GM03348 (cell line): Measurements from ENCODE around the gene NOMO2.
"Not testable (repeated sequence)": the region's sequence is repeated elsewhere in the genome, so short reads cannot be mapped to it uniquely, and the experiment has no call there.

Experiments used
- DNase-seq: peaks from one replicate; pipeline ENCODE4 v3.0.0; 2012; ENCODE audit warnings: low spot score

Gene NOMO2, protein sequence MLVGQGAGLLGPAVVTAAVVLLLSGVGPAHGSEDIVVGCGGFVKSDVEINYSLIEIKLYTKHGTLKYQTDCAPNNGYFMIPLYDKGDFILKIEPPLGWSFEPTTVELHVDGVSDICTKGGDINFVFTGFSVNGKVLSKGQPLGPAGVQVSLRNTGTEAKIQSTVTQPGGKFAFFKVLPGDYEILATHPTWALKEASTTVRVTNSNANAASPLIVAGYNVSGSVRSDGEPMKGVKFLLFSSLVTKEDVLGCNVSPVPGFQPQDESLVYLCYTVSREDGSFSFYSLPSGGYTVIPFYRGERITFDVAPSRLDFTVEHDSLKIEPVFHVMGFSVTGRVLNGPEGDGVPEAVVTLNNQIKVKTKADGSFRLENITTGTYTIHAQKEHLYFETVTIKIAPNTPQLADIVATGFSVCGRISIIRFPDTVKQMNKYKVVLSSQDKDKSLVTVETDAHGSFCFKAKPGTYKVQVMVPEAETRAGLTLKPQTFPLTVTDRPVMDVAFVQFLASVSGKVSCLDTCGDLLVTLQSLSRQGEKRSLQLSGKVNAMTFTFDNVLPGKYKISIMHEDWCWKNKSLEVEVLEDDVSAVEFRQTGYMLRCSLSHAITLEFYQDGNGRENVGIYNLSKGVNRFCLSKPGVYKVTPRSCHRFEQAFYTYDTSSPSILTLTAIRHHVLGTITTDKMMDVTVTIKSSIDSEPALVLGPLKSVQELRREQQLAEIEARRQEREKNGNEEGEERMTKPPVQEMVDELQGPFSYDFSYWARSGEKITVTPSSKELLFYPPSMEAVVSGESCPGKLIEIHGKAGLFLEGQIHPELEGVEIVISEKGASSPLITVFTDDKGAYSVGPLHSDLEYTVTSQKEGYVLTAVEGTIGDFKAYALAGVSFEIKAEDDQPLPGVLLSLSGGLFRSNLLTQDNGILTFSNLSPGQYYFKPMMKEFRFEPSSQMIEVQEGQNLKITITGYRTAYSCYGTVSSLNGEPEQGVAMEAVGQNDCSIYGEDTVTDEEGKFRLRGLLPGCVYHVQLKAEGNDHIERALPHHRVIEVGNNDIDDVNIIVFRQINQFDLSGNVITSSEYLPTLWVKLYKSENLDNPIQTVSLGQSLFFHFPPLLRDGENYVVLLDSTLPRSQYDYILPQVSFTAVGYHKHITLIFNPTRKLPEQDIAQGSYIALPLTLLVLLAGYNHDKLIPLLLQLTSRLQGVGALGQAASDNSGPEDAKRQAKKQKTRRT

DNA sequence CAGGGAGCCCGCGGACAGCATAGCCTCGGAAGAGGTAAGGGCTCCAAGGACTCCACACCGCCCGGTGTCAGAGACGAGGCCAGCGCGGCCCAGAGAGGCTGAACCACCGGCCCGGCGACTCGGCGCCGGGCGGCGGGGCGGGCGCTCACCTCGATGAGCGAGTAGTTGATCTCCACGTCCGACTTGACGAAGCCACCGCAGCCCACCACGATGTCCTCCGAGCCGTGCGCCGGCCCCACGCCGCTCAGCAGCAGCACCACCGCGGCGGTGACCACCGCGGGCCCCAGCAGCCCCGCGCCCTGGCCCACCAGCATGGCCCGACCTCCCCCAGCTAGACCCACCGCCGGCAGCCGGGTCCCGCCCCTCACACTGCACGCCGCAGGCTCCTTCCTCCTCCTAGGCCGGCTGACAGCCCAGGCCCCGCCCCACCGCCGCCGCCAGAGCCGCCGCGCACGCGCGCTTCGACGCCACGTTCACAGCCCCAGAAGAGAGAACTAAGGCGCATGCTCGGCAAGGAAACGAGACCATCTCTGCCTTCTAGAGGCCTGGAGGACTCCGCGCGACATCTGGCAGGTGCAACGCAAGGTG lies at the start of gene NOMO2:
Gene NOMO2, minus strand, starts transcription at position 371 of the 588 bp plus-strand sequence. Its CDS starts 57 bp downstream, at position 314.
- not testable (repeated sequence) for DNase-seq

DNA sequence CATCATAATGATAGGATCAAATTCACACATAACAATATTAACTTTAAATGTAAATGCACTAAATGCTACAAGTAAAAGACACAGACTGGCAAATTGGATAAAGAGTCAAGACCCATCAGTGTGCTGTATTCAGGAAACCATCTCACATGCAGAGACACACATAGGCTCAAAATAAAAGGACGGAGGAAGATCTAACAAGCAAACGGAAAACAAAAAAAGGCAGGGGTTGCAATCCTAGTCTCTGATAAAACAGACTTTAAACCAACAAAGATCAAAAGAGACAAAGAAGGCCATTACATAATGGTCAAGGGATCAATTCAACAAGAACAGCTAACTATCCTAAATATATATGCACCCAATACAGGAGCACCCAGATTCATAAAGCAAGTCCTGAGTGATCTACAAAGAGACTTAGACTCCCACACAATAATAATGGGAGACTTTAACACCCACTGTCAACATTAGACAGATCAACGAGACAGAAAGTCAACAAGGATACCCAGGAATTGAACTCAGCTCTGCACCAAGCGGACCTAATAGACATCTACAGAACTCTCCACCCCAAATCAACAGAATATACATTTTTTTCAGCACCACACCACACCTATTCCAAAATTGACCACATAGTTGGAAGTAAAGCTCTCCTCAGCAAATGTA lies 48.4 kb upstream of the NOMO2 start:
- not testable (repeated sequence) for DNase-seq

DNA sequence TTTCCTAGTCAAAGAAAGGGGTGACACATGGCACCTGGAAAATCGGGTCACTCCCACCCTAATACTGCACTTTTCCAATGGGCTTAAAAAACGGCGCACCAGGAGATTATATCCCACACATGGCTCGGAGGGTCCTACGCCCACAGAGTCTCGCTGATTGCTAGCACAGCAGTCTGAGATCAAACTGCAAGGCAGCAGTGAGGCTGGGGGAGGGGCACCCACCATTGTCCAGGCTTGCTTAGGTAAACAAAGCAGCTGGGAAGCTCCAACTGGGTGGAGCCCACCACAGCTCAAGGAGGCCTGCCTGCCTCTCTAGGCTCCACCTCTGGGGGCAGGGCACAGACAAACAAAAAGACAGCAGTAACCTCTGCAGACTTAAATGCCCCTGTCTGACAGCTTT lies 46.4 kb upstream of the NOMO2 start:
- DNase-seq, result not testable (repeated sequence)

DNA sequence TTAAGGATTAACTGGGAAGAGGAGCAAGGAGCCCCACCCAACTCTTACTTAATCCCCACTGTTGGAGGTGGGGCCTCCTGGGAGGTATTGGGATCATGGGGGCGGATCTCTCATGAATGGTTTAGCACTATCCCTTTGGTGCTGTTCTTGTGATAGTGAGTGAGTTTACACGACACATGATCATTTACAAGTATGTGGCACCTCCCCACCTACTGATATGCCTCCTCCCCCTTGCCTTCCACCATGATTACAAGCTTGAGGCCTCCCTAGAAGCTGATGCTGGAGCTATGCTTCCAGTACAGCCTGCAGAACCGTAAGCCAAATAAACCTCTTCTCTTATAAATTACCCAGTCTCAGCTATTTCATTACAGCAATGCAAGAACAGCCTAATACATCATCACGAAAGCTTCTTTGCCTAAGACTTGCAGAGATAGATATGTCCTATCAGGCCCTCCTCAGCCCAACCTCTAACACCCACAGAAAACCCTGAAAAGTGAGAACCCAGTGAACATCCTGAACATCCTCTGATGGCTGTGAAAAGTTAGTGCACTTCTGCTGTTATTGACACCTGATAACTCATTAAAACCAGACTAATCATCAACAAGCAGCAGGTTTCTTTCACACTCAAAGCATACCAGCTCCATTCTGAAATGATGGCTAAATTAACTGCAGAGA lies 41.8 kb upstream of the NOMO2 start:
- DNase-seq, result not testable (repeated sequence)

DNA sequence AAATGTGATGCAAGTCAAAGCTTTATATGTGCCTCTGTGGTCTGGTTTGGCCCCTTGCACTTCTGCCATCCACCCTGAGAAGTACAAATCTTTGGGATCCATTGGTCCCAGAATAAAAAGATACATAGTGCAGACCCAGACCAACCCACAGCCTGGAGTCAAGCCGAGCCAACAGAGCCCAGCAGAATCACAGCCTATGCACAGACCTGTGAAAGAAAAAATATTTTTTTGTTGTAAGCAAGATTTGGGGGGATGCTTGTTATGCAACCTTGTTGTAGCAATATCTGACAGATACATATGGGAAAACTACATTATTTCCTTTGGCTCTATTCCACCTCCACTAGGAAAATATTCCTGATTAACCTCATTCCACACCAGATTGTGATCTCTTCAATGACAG lies 36.7 kb upstream of the NOMO2 start:
- DNase-seq, result not testable (repeated sequence)

DNA sequence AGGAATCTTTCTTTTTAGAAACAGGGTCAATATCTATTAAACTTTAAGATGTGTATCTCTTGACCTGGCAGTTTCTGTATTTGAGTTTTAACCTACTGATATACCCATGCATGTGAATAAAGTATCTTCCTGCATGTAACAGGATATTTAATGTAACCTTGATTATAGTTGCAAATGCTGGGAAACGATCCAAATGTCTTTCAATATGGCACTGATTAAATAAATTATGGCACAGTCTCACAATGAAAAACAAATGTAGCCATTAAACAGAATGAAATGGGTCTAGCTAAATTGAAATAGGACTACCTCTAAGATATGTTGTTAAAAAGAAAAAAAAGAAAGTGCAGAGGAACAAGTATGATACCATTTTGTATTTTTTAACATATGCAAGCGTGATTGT lies 35.8 kb upstream of the NOMO2 start:
- not testable (repeated sequence) for DNase-seq

DNA sequence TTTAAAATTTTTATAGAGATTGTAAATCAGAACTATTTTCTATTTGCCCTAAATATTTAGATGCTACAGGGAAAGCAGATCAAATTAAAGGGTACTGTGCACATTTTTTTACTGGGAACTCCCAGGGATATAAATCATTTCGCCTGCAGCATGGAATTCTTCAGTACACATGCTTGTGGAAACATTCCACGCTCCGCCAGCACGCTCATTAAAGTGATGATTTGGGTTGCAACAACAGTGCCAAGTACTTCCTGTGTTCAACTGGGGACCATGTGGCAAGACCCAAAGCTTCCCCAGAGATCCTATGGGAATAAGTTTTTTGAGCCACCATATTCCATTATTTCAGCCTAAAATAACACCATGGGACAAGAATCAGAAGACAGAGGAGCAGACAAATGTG lies 35.4 kb upstream of the NOMO2 start:
- not testable (repeated sequence) for DNase-seq

DNA sequence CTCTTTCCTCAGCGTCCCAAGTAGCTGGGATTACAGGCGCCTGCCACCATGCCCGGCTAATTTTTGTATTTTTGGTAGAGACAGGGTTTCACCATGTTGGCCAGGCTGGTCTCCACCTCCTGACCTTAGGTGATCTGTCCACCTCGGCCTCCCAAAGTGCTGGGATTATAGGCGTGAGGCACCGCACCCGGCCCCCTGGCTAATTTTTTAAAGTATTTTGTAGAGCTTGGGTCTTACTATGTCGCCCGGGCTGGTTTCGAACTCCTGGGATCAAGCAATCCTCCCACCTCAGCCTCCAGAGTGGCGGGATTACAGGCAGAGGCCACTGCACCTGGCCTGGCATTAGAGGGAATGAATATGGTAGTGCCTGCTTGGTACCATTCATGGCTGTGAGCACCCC lies 33.9 kb upstream of the NOMO2 start:
- DNase-seq, result not testable (repeated sequence)

DNA sequence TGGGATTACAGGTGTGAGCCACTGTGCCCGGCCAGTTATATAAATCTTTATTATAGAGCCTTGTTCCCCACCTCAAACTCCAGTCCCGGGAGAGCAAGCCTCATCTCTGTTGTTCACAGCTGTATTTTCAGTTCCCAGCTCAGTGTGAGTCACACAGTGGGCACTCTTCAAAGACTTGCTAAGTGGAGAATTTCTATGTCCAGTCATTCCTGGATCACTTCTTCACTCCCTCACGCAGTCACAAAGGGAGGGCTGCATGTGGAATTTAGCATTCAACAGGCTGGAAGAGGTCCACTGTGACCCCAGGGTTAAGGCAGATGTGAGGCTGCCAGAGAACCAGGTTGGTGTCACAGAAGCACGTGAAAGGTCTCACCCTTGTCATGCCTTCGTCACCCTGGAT lies 33.0 kb upstream of the NOMO2 start:
- not testable (repeated sequence) for DNase-seq

DNA sequence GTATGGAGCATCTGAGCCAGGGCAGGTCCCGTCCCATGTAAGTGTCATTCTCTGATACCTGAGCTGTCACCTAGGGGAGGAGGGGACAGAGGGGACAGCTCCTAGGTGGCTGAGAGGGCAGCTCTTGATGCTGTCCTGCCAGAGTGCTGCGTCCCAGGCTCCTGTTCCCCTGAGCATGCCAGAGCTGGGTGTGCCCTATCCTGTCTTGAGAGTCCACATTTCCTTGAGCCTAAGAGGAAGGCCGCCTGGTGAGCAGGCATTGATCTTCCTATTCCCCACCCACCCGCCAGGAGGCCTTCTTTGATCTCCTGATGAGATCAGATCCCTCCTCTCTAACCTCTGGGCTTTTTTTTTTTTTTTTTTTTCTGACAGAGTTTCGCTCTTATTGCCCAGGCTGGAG lies 32.0 kb upstream of the NOMO2 start:
- not testable (repeated sequence) for DNase-seq

DNA sequence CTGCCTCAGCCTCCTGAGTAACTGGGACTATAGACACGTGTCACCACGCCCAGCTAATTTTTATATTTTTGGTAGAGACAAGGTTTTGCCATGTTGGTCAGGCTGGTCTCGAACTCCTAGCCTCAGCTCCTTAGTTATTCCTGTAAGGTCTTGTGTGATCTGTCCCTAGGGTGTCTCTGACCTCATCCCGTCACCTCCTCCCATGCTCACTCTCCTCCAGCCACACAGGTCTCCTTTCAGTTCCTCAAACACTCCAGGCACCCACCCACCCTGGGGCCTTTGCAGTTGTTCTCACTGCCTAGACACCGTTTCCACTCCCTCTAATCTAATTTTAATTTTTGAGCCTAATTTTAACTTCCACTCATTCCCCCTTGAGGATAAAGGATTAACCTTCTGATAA lies 31.1 kb upstream of the NOMO2 start:
- not testable (repeated sequence) for DNase-seq

DNA sequence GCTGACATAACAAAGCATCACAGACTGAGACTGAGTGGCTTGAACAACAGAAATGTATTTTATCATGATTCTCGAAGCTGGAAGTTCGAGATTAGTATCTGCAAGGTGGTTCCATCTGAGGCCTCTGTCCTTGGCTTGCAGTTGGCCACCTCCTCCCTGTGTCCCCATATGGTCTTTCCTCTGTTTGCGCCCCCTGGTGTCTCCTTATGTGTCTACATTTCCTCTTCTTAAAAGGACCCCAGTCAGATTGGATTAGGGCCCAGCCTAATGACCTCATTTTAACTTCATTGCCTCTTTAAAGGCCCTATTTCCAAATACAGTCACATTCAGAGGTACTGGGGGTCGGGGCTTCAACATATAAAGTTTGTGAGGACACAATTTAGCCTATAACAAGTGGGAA lies 30.0 kb upstream of the NOMO2 start:
- DNase-seq, result not testable (repeated sequence)

DNA sequence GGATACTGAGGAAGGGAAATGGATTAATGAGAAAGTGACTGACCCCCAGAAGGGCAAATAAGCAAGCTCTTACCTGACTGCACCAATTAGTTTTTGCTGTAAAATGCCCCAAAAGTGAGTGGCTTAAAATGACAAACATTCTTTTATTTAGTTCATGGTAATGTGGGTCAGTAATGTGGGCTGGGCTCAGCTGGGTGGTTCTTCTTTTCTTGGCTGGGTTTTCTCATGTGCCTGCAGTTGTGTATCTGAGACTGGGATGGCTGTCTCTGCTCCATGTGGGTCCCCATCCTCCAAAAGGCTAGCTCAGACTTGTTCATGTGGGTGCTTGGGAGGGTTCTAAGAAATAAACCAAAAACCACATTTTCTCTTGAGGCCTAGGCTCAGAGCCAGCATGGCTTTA lies 29.5 kb upstream of the NOMO2 start:
- not testable (repeated sequence) for DNase-seq

DNA sequence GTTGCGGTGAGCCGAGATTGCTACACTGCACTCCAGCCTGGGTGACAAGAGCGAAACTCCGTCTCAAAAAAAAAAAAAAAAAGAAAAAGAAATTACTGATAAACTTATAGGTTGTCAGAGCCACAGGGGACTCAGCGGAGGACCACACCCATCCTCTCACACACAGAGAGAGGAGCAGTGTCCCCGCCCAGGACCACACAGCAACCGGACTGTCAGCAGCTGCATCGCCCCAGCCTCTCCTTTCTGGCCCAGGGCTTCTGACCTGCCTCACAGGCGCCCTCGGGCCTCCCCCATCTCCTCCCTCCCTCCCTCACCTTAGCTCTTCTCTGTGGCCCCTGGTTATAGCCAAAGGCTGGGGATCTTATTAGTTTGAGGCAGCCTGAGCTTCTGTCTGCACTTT lies 27.9 kb upstream of the NOMO2 start:
- not testable (repeated sequence) for DNase-seq

DNA sequence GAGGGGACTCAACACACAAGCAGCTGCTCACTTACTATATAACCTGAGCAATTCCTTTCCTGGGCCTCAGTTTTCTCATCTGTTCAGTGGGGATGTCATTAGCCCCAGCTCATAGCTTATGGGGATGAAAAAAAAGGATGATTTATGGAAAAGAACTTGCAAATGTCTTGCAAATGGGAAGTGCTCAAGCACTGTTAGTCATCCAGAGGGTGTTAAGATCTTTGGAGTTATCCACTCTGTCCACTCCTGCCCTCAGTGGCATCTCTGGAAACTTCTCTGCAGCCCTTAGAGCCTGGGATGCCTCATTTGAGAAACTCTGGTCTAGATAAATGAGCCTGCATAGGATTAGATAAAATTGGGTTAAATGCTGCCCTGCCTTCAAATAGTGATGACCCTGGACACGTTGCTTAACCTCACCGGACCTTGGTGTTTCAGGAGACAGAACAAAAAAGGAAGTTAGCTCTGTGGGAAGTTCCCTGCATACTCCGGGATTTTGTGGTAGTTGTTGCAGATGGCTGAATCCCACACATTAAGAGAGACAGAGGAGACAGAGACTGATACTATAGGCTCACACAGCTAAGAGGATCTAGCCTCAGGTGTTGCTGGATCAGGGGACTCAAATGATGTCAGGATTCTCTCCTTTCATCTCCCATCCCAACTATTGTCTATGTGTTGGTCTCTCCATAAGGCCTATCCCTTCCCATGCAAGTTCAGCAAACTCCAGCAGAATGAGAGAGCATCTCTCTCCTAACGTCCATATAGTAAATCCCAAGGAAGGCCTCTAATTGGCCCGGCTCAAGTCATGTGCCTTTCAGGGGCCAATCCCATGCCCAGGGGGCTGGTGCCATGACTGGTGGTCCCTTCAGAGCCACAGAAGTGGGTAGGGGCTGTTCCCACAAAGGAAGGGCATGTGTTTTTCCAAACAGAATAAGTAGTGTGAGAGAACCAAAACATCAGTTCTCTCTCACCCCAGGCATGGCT lies 25.0 kb upstream of the NOMO2 start:
- DNase-seq, result not testable (repeated sequence)

DNA sequence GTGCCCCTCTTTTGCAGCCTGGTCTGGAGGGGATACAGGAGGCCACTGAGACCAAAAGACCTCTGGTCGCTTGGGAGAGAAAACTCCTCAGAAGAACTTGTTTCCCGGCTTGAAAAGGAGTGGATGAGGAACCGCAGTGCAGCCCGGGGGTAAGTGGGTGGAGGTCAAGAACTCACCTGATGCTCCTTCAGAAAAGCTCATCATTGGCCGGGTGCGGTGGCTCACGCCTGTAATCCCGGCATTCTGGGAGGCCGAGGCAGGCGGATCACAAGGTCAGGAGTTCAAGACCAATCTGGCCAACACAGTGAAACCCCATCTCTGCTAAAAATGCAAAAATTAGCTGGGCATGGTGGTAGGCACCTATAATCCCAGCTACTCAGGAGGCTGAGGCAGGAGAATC lies 23.9 kb upstream of the NOMO2 start:
- DNase-seq, result not testable (repeated sequence)

DNA sequence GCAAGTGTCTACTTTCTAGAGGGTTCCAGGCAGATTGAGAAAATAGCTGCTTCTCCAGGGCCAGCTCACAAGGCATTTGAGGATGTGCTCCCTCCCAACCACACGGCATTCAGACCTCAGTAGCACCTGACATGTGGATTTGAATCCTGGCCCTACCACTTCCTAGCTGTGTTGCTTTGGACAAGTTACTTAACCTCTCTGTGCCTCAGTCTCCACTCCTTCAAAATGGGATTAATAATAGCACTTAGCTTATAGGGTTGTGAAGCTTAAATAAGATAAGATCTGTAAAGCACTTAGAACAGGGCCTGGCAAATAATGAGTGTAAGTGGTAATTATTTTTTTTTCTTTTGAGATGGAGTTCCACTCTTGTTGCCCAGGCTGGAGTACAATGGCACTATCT lies 21.0 kb upstream of the NOMO2 start:
- no peak for DNase-seq

DNA sequence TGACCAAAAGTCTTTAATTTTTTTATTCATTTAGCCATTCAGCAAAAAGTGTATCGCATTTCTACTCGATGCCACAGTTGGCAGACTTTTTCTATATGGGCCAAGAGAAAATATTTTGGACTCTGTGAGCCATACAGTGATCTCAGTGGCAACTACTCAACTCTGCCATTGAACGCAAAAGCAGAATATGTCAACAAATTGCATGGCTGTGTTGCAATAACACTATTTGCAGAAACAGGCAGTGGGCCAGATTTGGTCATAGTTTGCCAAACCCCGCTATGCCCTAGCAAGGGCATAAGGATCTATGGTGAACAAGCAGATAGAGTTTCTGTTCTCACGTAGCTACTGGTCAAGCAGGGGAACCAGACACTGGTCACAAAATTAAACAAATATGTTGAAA lies 18.5 kb upstream of the NOMO2 start:
- not testable (repeated sequence) for DNase-seq

DNA sequence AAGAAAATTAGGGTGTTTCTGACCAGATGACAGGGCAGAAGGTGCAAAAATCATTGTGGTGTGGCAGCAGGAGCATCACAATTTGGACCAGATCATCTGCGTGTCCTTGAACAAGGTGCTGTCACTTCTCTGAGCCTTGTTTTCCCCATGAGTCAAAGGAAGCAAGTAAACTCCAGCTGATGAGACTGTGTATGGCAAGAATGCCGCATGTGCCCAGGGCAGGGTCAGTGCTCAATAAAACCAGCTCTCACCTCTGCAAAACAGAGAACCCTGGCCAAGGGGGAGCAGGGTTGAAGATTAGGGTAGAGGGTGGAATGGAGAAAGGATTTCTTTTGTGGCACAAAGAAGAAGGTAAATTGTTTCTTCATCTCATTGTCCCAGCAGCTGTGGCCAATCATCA lies 17.4 kb upstream of the NOMO2 start:
- not testable (repeated sequence) for DNase-seq
